GM21447 (cell line): Measurements from ENCODE around the gene FCGR3A.
A peak's percentile ranks its signal among the peaks of the same experiment; 100 is the strongest.
"Not testable (repeated sequence)": the region's sequence is repeated elsewhere in the genome, so short reads cannot be mapped to it uniquely, and the experiment has no call there.

ENCODE experiments used
- ATAC-seq: cut with Tn5 transposase; IDR thresholded peaks from one replicate; pipeline ENCODE4 v1.9.1; 2021; ENCODE audit not compliant: unreplicated experiment

Gene FCGR3A

DNA sequence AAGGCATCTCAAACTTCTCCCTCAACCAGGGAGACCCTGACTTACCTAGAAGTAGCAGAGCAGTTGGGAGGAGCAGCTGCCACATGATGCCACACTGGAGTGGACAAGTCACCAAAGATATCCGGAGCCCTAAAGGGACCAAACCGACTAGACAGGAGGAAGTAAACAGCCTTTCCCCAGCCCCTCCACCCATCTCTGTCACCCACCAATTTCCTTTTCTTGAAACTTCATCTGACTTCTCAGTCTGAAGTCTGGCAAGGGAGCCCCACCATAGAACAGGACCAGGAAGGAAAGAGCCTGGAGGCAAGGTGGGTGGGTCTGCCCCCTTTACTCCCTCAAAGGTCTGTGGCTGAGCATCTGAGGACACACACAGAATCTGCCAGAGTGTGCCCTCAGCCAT lies at the start of gene FCGR3A:
FCGR3A (minus strand) TSS at position 167 of the 400 bp plus-strand sequence; CDS start at position 85, 82 bp downstream.
- ATAC-seq, result no peak

DNA sequence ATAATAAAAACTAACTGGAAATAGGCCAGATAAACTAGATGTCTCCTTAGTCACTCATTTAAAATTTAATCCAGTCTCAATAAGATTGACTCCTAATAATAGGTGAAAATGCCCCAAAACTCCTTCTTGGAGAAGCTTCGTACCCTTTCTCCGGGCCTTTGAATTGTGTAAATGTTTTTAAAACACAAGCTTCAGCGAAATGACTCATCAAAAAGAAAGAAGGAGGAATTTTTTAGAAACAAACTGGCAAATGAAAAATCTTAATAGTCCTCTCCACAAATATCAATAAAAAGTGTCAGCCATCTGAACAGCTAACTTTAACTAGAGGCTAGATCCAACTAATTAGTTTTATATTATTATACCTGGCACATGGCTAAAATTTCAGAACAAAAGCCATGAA lies 47.5 kb upstream of the FCGR3A start:
- ATAC-seq, result not testable (repeated sequence)

DNA sequence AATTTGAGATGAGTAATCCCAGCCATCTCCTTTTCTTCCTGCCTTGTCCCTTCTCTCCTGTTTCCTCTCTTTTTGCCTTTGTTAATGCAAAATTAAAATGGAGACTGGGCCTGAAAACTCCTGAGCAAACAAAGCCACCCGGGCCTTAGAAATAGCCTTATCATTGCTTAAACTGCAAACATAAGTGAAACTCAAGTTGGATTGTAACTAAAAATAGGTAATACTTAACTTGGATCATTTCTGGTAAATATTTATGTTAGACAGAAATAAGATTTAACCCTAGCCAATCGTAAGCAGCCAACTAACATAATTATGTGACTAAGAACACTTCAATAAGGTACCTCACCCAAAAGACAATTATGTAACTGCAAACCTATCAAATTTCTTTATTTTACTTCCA lies 46.0 kb upstream of the FCGR3A start:
- not testable (repeated sequence) for ATAC-seq

DNA sequence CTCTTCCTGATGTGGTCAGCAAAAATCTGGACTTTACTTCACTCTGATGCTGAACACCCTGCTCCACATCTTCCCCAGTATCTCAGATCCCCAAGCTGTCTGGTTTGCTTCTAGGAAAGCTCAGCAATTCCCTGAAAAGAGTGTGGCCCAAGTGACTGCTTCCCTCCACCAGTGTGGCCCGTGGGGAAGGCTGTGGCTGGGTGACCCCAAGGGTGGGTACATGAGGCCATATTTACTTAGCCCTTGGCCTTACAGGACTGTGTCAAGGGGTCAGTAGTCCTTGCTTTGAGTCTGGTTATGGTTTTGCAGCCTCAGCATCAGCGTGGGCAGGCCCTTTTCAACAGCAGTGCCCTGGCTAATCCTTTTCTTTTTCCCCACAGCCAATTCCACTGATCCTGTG lies 45.6 kb upstream of the FCGR3A start:
- not testable (repeated sequence) for ATAC-seq

DNA sequence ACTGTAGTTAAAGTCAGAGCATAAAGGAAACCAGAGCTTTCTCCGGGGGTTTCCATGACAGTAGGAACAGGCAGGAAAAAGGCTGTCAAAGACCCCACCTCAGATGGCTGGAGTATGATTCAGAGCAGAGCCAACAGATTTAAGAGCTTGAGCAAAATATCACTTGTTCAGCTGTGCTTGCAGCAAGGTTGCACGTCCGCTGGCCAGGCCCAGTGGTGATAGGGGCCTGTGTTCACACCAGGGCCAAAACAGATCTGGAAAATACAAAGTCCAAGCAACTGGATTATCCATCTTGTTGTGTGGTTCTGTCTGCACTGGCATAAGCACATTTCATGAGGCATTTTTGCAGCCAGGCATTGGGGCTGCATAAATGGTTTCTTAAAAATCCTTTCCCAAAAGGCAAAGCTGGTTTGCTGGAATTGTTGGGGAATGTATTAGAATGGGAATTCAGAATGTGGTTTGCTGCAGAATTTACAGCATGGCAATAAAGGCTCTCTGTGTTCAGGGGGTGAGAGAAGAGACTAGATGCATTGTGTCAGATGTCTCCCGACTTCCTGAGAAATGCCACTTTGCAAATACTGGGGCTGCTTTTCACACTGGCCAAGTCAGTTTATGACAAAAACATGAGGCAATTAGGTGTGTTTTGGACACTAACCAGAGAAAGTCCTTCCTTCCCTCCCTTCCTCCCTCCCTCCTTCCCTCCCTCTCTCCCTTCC lies 44.8 kb upstream of the FCGR3A start:
- not testable (repeated sequence) for ATAC-seq

DNA sequence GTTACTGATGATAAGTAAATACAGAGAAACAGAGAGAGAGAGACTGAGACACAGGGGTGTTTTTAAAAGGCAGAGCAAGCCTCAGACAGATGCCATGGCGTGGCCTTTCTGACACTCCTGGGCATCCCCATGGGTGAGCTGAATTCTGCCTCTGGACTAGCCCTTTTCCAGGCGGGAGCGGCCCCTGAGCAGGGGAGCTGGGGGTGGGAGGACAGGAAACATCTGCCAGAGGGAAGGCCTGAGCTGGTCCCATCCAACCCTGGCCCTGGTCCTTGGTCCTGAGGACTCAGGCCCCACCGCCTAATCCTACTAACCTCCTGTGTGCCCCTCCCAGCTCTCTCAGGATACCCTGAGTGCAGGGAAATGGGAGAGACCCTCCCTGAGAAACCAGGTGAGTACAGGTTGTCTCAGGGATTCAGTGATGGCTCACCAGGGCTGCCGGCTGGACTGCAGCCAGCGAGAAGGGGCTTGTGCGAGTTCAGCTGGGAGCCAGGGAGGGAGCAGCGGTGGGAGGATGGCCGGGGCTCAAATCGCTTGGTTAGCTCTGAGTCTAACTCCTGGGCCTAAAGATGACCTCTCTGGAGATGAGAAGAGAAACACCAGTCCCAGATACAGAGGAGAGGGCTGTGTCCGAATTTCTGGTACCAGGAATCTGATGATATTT lies 43.6 kb upstream of the FCGR3A start:
- not testable (repeated sequence) for ATAC-seq

DNA sequence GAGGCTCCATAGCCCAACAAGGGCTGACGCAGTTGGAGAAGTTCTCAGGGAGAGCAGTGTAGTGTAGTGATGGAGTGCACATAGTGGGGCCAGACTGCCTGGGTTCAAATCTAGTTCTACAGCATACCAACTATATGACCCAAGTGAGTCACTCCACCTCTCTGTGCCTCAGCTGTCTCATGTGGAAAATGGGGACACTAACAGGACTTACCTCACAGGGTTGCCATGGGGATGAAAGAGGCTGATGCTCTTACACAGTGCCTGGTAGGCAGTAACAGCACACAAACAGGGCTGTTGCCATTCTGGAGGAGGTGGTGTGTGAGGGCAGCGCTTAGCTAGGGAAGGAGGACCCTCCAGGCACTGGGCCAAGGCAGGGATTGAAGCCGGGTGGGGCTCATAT lies 43.0 kb upstream of the FCGR3A start:
- not testable (repeated sequence) for ATAC-seq

DNA sequence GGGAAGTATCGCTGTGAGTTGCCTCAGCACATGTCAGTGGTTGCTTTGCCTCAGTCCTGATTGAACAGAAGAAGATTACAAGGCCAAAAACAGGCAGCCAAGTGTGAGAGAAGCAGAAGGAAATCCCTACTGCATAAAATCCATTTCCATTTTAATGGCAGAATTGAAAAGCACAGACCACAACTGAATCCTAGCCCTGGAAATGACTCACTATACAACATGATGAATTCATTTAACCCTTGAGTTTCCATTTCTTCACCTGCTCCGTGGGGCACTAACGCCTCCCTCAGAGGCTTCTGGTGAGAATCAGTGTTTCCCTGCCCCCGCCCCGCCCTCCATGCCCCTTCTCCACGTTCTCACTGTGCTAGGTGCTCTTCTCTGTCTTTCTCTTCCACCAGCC lies 40.3 kb upstream of the FCGR3A start:
- ATAC-seq, result not testable (repeated sequence)

DNA sequence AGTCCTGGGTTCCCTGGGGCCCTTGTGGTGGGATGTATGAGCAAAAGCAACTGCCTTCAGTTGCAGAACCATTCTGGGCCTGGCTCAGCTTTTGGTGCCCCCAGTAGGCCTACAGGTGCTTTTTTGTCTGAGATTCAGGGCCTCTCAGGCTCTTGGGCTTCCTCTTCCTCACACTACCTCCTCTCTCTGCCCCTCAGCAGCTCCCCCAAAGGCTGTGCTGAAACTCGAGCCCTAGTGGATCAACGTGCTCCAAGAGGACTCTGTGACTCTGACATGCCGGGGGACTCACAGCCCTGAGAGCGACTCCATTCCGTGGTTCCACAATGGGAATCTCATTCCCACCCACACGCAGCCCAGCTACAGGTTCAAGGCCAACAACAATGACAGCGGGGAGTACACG lies 39.7 kb upstream of the FCGR3A start:
- not testable (repeated sequence) for ATAC-seq

DNA sequence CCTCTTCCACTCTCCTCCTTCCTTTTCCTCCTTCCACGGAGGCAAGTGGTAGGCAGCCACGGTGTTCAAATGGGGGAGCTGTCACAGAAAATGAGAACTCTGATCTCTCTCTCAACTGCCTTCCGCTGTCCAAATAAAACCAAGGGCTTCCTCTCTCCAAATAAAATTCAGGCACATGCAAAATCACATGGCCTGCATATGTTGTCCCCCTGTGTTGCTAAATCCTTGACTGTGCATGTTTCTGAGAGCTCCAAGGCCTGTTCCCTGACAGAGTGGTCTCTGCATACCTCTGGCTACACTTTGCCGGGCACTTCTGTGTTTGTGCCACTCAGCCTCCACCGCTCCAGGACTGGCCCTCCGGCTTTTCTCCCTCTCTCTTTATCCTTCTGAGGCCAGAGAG lies 39.0 kb upstream of the FCGR3A start:
- ATAC-seq, result not testable (repeated sequence)

DNA sequence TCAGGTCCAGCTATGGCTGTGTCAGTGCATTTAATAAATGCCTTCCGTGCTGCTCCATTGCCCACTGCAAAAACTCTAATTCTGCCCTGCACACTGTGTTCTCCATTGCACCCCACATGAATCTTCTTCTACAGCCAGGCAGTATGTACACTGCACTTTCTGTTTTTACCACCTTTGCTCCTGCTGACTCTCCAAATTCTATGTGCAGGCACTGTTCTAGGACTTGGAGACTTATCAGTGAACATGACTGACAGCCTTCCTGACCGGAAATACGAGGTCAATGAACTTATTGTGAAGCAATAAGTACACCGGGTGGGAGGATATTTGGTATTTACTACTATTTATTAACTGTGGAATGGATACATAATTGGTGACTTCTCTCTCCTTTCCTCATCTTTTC lies 33.3 kb upstream of the FCGR3A start:
- not testable (repeated sequence) for ATAC-seq

DNA sequence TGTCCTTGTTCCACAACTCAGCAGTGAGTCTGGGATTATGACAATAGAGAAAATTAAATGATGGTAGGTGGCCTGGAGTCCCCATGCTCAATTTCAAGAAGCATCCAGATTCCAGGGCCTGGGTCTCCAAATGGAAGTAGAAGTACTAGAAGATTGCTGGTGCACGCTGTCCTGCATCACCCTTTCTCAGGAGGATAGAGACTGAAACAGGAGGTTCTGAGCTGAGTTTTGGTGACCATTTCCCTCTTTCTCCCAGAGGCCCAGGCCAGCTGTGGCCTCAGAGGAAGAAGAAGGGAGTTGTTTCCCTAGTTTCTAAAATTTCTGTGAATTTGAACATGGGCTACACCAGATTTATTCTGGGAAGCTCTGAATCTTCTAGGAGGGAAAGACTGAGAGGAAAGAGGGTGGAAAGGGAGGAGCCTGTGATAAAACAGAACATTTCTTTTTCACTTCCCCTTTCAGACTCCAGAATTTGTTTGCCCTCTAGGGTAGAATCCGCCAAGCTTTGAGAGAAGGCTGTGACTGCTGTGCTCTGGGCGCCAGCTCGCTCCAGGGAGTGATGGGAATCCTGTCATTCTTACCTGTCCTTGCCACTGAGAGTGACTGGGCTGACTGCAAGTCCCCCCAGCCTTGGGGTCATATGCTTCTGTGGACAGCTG lies 31.4 kb upstream of the FCGR3A start:
- peak; percentile 69 for ATAC-seq

DNA sequence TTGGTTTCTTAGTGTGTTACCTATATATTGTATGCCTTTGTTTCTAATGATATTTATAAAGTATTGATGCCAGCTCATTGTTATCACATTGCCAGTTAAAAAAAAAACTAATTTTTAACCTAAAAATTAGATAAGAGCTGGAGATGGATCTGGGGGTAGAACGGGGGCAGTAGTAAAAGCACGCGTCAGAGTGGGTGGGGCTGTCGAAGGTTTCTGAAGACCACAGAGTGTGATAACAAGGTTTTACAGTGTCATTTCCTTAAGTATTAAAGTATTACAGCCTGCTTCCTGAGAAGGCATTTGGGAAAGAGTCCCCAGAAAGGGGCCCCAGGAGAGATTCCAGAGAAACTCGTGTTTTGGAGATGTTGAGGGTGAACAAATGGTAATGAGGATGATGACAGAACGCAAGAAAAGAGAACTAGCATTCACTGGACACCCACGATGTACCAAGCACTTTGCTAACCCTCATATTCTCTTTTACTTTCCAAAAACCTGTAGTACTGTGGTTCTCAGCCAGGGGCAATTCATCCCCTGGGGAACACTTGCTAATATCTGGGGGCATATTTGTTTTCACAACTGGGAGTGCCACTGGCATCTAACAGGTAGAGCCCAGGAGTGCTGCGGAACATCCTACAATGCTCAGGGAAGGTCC lies 30.4 kb upstream of the FCGR3A start:
- ATAC-seq, result not testable (repeated sequence)

DNA sequence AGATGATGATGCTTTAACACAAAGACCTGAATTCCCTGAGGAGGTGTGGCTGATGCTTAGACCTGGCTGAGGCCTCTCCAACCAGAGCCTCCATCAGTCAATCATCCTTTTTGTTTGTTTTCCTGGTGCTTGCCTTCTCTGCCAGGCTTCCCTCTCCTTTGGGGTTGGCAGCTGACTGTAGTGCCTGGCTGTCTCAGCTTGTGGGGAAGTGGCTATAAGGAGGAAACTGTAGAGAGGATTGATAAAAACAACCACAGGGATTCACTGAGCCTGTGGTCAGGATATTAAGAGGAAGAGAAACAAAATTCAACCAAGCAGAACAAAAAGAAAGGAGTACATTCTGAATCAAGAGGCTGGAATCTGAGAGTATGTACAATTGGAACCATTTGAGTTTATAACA lies 27.1 kb upstream of the FCGR3A start:
- not testable (repeated sequence) for ATAC-seq

DNA sequence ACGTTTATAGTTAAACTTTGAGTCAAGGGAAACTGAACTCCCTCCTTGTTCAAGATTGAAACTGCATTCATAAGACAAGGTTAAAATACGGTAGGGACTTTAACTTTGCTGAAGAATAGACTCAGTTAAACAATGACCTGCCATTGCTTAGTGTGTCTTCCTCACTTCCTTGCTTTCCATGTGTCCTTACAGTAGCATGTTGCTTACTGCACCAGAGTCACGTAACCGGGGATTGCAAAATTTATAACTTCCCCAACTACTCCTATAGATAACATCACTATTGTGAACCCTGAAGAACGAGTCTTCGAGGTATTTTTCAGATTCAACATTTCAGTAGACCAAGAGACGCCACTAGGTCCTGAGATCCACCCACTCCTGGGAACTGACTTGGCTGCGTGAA lies 22.1 kb upstream of the FCGR3A start:
- ATAC-seq, result not testable (repeated sequence)

DNA sequence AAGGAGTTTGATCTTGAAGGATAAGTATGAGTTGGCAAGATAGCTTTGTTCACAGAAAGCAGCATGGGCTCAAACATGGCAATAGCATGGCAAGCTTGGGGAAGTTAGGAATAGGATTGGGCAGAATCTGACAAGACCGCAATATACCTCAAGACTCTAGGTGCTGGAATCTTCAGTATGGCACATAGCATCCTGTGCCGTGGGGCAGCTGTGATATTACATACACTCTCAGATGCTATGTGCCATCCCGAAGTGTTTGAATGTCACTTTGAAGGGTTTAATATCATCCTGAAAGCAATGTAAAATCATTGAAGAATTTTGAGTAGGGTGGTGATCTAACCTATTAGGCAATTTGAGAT lies 17.0 kb upstream of the FCGR3A start:
- ATAC-seq, result not testable (repeated sequence)

DNA sequence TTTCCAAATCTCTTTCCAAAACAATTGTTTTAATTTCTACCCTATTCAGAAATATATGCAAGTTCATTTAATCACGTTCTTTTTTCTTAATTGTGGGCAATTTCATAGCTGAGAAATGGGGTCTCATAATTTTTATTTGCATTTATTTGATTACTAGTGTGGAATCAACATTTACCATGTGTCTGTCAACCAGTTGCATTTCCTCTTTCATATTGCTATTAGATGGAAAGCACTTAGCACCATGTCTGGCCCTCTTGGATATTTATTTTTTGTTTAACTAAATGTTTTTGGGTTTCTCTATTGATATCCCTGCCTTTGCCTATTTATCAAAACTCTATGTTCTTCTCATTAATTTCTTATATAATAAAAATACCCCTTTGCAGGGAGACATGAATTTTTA lies 13.9 kb upstream of the FCGR3A start:
- ATAC-seq, result not testable (repeated sequence)

DNA sequence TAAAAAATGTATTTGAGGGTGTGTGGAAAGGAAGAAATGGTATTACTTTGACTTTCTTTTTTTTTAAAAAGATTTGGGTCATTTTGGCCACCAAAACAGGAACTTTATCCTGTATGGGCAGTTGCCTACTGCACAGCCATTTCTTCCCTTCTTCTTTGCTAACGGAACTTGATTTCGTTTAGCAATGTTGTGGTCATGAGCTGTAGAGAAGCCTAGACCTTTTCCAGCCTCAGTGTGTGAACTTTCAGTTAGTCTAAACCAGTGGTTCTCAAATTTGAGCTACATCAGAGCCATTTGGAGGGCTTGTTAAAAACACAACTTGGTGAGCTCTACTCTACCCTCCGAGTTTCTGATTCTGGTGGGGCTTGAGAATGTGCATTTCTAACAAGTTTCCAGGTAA lies 12.8 kb upstream of the FCGR3A start:
- not testable (repeated sequence) for ATAC-seq

DNA sequence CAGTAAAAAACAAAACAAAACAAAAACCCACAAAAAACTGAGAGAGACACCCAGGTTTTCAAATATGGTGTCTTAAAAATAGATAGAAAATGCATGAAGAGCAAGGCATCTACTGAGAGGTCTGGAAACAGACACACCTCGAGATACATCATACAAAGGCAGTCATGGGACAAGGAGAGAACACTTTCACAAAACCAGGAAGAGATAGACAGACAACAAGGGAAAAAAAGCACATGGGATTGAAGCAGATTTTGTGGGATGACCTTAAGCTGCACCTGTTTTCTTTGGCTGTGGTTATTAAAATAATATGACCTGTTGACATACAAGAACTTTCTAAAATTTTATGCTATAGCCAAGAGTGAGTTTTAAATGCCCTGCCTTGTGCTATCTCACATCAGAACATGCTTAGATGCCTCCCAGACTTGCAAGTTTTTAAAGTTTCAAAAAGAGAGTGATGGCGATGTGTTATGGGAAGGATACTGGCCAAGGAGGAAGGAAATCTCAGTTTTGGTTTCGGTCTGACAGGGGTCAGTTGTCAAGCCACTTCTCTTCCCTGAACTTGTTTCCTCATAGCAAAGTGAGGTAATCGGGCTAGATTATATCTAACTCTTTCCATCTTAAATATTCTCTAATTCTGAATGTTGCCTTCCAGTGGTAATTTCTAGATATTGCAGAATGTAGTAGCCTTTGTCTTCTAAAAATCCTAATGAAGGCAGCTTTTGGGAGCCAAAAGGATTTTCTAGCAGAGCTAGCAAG lies 11.5 kb upstream of the FCGR3A start:
- not testable (repeated sequence) for ATAC-seq

DNA sequence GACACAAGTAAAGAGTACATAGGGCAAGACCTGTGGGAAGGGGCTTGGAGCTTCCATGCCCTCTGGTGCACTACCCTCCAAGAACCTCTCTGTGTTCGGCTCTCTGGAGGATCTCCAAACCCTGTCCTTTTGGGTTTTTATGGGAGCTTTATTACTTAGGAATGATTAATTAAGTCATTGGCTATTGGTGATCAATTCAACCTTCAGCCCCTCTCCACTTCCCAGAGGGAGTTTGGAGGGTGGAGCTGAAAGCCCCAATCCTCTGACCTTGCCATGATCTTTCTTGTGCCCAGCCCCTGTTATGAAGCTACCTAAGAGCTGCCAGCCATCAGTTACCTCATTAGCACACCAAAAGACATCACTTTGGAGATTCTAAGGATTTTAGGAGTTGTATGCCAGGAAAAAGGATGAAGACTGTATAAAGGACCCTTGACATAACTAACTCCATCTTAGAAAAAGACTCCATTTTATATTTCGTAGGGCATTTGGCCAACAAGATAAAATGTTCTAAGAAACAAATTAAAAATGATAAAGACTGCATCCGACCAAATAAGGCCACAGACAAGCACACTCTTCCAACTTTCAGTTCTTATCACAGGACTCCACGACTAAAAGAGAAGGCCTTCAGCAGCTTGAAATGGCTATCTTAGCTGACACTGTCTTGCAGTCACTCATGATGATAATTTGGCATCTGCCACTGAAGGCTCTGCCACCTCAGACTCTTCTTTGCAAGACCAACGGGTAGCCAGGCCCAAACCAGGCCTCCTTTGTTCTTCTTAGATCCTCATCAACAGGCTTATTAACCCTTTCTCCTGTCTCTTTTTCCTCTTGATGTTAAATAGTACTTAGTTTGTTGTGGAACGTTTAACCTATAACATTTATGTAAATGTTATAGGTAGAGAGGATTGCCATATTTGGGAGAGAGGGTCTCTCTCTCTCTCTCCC lies 8.2 kb upstream of the FCGR3A start:
- ATAC-seq, result not testable (repeated sequence)
